HG03060 (cell line): ENCODE measurements around the gene CXorf38.

Experiments
- ATAC-seq: cut with Tn5 transposase; IDR thresholded peaks from one replicate; pipeline ENCODE4 v1.9.1; 2021; ENCODE audit warnings: low read depth, moderate number of reproducible peaks; ENCODE audit not compliant: unreplicated experiment

Gene CXorf38

GRCh38 chrX:40647307-40648197 is at the start of gene CXorf38:
CXorf38 (minus strand) TSS chrX:40647561; CDS start chrX:40647520, 41 bp downstream.
- ATAC-seq, result no peak

- no peak for ATAC-seq
Observed at GRCh38 chrX:40694802-40695201, 47.4 kb upstream of the CXorf38 start.

GRCh38 chrX:40688929-40689328 is 41.6 kb upstream of the CXorf38 start:
- ATAC-seq, result no peak

- ATAC-seq, result no peak
Observed at GRCh38 chrX:40687169-40687568, 39.8 kb upstream of the CXorf38 start.

GRCh38 chrX:40685362-40685918 is 38.1 kb upstream of the CXorf38 start:
- no peak for ATAC-seq

GRCh38 chrX:40684092-40684491 is 36.7 kb upstream of the CXorf38 start:
- ATAC-seq, result no peak

- no peak for ATAC-seq
Observed at GRCh38 chrX:40683245-40683644, 35.9 kb upstream of the CXorf38 start.

- no peak for ATAC-seq
Observed at GRCh38 chrX:40671126-40671525, 23.8 kb upstream of the CXorf38 start.

- ATAC-seq, result no peak
Observed at GRCh38 chrX:40663880-40664630, 16.7 kb upstream of the CXorf38 start.

GRCh38 chrX:40663078-40663740 is 15.8 kb upstream of the CXorf38 start:
- no peak for ATAC-seq

GRCh38 chrX:40661489-40661888 is 14.1 kb upstream of the CXorf38 start:
- no peak for ATAC-seq

- ATAC-seq, result no peak
Observed at GRCh38 chrX:40660381-40660780, 13.0 kb upstream of the CXorf38 start.

GRCh38 chrX:40653535-40653934 is 6.2 kb upstream of the CXorf38 start:
- ATAC-seq, result no peak

GRCh38 chrX:40652664-40653063 is 5.3 kb upstream of the CXorf38 start:
- ATAC-seq, result no peak

- no peak for ATAC-seq
Observed at GRCh38 chrX:40651620-40652223, 4.4 kb upstream of the CXorf38 start.

GRCh38 chrX:40646489-40647306 is 663 bp downstream of the CXorf38 start:
- no peak for ATAC-seq

- ATAC-seq, result no peak
Observed at GRCh38 chrX:40644821-40645358, 2.5 kb downstream of the CXorf38 start.

- no peak for ATAC-seq
Observed at GRCh38 chrX:40644176-40644575, 3.2 kb downstream of the CXorf38 start.

GRCh38 chrX:40637687-40638086 is 9.7 kb downstream of the CXorf38 start:
- no peak for ATAC-seq
